Keratinocyte (primary cell): ENCODE results near the gene PLD5.

Experiments
- EZH2 ChIP-seq: IDR thresholded peaks from one replicate; pipeline ENCODE4 v1.6.1; 2012; ENCODE audit warnings: inconsistent platforms, mild to moderate bottlenecking, low read length, moderate library complexity
- TF ChIP-seq, protein P1 (sequence below), 3 experiments: IDR thresholded peaks in 1 of 3; conservative IDR thresholded peaks in 1 of 3; optimal IDR thresholded peaks in 1 of 3; 2 replicates in 2 of 3; 3 replicates in 1 of 3; pipeline versions ENCODE3 to v1.5.1; 2011; ENCODE audit warnings: low read length in 3 of 3, mild to moderate bottlenecking in 3 of 3, moderate library complexity in 2 of 3, control low read depth in 1 of 3, inconsistent platforms in 1 of 3; ENCODE audit not compliant: insufficient read depth in 2 of 3; ENCODE audit errors: extremely low read depth in 1 of 3

DNA sequence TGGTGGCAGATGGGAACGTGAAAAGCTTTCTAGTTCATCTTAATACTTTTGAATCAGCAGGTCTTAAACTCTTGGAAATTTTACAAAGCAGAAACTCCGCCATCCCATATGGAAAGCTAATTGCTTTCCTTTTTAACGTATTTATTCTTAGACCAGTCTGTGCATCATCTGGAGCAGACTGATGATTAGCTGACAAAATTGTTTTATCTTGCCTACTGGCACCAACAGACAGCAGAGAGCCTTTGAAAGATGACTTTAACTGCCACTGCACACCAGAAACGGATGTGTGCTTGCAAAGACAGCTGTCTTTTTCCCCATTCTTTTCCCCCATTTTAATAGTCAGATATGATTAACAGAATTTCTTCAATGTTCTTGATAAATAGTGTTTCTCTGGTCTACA, 97.0 kb downstream of the PLD5 start:
- TF ChIP-seq, protein P1, sequence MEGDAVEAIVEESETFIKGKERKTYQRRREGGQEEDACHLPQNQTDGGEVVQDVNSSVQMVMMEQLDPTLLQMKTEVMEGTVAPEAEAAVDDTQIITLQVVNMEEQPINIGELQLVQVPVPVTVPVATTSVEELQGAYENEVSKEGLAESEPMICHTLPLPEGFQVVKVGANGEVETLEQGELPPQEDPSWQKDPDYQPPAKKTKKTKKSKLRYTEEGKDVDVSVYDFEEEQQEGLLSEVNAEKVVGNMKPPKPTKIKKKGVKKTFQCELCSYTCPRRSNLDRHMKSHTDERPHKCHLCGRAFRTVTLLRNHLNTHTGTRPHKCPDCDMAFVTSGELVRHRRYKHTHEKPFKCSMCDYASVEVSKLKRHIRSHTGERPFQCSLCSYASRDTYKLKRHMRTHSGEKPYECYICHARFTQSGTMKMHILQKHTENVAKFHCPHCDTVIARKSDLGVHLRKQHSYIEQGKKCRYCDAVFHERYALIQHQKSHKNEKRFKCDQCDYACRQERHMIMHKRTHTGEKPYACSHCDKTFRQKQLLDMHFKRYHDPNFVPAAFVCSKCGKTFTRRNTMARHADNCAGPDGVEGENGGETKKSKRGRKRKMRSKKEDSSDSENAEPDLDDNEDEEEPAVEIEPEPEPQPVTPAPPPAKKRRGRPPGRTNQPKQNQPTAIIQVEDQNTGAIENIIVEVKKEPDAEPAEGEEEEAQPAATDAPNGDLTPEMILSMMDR (optimal IDR thresholded peaks at IDR 0.05 in 1 of 3, IDR thresholded peaks at IDR 0.05 in 1 of 3, conservative IDR thresholded peaks at IDR 0.05 in 1 of 3; ENCODE audit: extremely low read depth in 1 of 3, insufficient read depth in 2 of 3, low read length in 3 of 3): no peak
- TF ChIP-seq EZH2: no peak
